ENCODE results near the gene IDH3A. TPM values are rescaled to one million over a fixed set of nuclear protein-coding genes. Genes with fewer than 3 reads are reported as not detected.

Gene IDH3A
- 10 to 100 TPM; 15.1 to 66.4 (median 26.0) TPM for total RNA-seq

- peak within 1 kb of the TSS; percentile 53 to 71 for H3K27ac ChIP-seq
- H3K4me1 ChIP-seq (replicated peaks in 1 of 2), result peaks cover 4 to 15% of the 10 kb centered on the region in 2 donors
- WGBS, 10 experiments, result 0% methylated on average over 2 to 13 of the region's 79 CpGs; no CpG with 5 or more reads in 5 of the 10 experiments
- in situ Hi-C loops (cut with MboI; ENCODE audit: low pct_unique_long_range_greater_than_20kb in 2 of 9, low sequenced_read_pairs in 9 of 9, unreplicated experiment in 9 of 9), result no loop called here
- H3K4me3 ChIP-seq, result peak within 1 kb of the TSS; percentile 55 to 93 (median 76)
- peak; percentile 88 to 94 (median 92) for ATAC-seq (replicated peaks in 6 of 8)
Observed at GRCh38 chr15:78149068-78149804, at the start of gene IDH3A. Gene IDH3A, plus strand, starts transcription at chr15:78149362. Its CDS starts 42 bp downstream, at chr15:78149404.

GRCh38 chr15:78100886-78101285, 48.3 kb upstream of the IDH3A start:
- Histone ChIP-seq H3K27ac (no peak overlapping the region), H3K4me3 (no peak overlapping the region), H3K4me1 (replicated peaks in 1 of 2) (no peaks in the 10 kb centered on the region)
- ATAC-seq (replicated peaks in 6 of 8), result no peak
- in situ Hi-C loops (cut with MboI; ENCODE audit: low pct_unique_long_range_greater_than_20kb in 2 of 9, low sequenced_read_pairs in 9 of 9, unreplicated experiment in 9 of 9), result loop anchor here (10.0 to 25.0 kb wide), 3 partner anchors 136 to 139 kb away; partner anchors contain the start of gene ACSBG1 (in 3 of the 9)
- 70 to 83% methylated on average over 2 of the region's 2 CpGs; no CpG with 5 or more reads in 8 of the 10 experiments for WGBS, 10 experiments

DNA sequence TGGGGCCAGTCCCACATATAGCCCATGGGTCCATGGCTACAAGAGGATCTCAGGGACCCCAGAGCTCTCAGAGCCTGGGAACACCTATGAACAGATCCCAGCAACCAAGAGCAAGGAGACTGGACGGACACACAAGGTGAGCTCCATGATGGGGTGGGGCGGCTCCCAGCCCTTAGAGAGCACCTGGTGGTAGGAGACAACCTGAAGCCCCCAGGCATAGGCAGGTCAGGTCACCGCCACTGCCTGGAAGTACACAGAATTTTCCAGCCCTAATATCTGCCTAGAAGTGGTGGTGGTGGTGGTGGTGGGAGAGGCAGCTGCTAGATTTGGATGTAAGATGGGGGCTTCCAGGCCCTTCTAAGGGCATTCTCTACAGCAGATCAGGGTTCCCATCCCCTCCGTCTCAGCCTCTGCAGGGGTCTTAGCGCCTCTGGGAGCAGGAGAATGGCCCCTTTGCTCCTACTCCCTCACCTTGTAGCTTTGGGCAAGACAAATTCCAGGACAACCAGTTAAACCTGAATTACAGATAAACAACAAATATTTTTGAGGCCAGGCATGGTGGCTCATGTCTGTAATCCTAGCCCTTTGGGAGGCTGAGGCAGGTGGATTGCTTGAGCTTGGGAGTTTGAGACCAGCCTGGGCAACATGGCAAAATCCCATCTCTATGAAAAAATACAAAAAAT, 47.6 kb upstream of the IDH3A start:
- H3K4me1 ChIP-seq (replicated peaks in 1 of 2), result no peaks in the 10 kb centered on the region
- in situ Hi-C loops (cut with MboI; ENCODE audit: low pct_unique_long_range_greater_than_20kb in 2 of 9, low sequenced_read_pairs in 9 of 9, unreplicated experiment in 9 of 9), result loop anchor here (10.0 to 25.0 kb wide), 3 partner anchors 136 to 139 kb away; partner anchors contain the start of gene ACSBG1 (in 3 of the 9)
- no peak overlapping the region for H3K27ac ChIP-seq
- 70 to 90% (median 83%) methylated on average over 1 to 2 of the region's 5 CpGs; no CpG with 5 or more reads in 7 of the 10 experiments for WGBS, 10 experiments
- ATAC-seq (replicated peaks in 6 of 8), result no peak
- H3K4me3 ChIP-seq, result no peak overlapping the region

- H3K27ac ChIP-seq, result no peak overlapping the region
- H3K4me3 ChIP-seq, result no peak overlapping the region
- ATAC-seq (replicated peaks in 6 of 8), result no peak
- in situ Hi-C loops (cut with MboI; ENCODE audit: low pct_unique_long_range_greater_than_20kb in 2 of 9, low sequenced_read_pairs in 9 of 9, unreplicated experiment in 9 of 9), result loop anchor here (10.0 to 25.0 kb wide), 3 partner anchors 135 to 140 kb away; partner anchors contain the start of gene ACSBG1 (in 3 of the 9)
- WGBS, 10 experiments, result 20 to 86% (median 62%) methylated on average over 1 of the region's 1 CpG; no CpG with 5 or more reads in 2 of the 10 experiments
- H3K4me1 ChIP-seq (replicated peaks in 1 of 2), result no peaks in the 10 kb centered on the region
Observed at GRCh38 chr15:78102211-78102610, 47.0 kb upstream of the IDH3A start.

DNA sequence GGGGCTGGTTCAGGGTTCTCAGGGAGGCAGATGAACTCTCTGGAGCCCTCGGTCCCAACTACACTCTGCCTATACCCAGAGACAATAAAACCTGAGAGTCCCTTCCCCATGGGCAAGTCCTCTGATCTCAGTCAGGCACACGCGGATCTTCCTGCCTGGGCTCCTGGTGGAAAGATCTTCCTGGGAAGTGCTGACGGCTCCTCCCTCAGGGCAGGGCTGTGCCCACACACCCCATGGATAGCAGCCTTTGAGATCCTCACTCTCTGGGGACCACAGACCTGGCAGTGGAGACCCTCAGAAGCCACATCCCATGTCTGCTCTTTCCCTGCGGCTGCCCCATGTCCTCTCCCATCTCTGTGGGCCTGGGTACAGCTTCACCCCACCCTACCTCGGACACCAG, 46.4 kb upstream of the IDH3A start:
- ATAC-seq (replicated peaks in 6 of 8), result peak in 1 of 8 experiments; percentile 36
- in situ Hi-C loops (cut with MboI; ENCODE audit: low pct_unique_long_range_greater_than_20kb in 2 of 9, low sequenced_read_pairs in 9 of 9, unreplicated experiment in 9 of 9), result loop anchor here (10.0 to 25.0 kb wide), 3 partner anchors 135 to 140 kb away; partner anchors contain the start of gene ACSBG1 (in 3 of the 9)

GRCh38 chr15:78103406-78104118, 45.6 kb upstream of the IDH3A start:
- in situ Hi-C loops (cut with MboI; ENCODE audit: low pct_unique_long_range_greater_than_20kb in 2 of 9, low sequenced_read_pairs in 9 of 9, unreplicated experiment in 9 of 9), result loop anchor here (10.0 to 25.0 kb wide), 3 partner anchors 134 to 141 kb away; partner anchors contain the start of gene ACSBG1 (in 3 of the 9)
- 53 to 100% (median 76%) methylated on average over 1 to 8 of the region's 12 CpGs; no CpG with 5 or more reads in 5 of the 10 experiments for WGBS, 10 experiments
- H3K4me3 ChIP-seq, result no peak overlapping the region

More for the DNA sequence above, 46.4 kb upstream of the IDH3A start:
- 100% methylated on average over 1 of the region's 6 CpGs; no CpG with 5 or more reads in 7 of the 10 experiments for WGBS, 10 experiments
- no peaks in the 10 kb centered on the region for H3K4me1 ChIP-seq (replicated peaks in 1 of 2)
- no peak overlapping the region for H3K27ac ChIP-seq
- no peak overlapping the region for H3K4me3 ChIP-seq

GRCh38 chr15:78104119-78104479, 45.1 kb upstream of the IDH3A start:
- no peak for ATAC-seq (replicated peaks in 6 of 8)

More at GRCh38 chr15:78103406-78104118, 45.6 kb upstream of the IDH3A start:
- Histone ChIP-seq H3K27ac (no peak overlapping the region), H3K4me1 (replicated peaks in 1 of 2) (no peaks in the 10 kb centered on the region)
- ATAC-seq (replicated peaks in 6 of 8), result no peak

GRCh38 chr15:78104566-78105475, 44.3 kb upstream of the IDH3A start:
- 53 to 89% (median 74%) methylated on average over 1 to 6 of the region's 12 CpGs; no CpG with 5 or more reads in 6 of the 10 experiments for WGBS, 10 experiments
- Histone ChIP-seq H3K4me3 (no peak overlapping the region), H3K27ac (no peak overlapping the region), H3K4me1 (replicated peaks in 1 of 2) (no peaks in the 10 kb centered on the region)
- in situ Hi-C loops (cut with MboI; ENCODE audit: low pct_unique_long_range_greater_than_20kb in 2 of 9, low sequenced_read_pairs in 9 of 9, unreplicated experiment in 9 of 9), result loop anchor here (10.0 to 25.0 kb wide), 3 partner anchors 132 to 143 kb away; partner anchors contain the start of gene ACSBG1 (in 3 of the 9)
- no peak for ATAC-seq (replicated peaks in 6 of 8)

More at GRCh38 chr15:78104119-78104479, 45.1 kb upstream of the IDH3A start:
- 80 to 100% (median 100%) methylated on average over 1 to 2 of the region's 4 CpGs; no CpG with 5 or more reads in 5 of the 10 experiments for WGBS, 10 experiments
- in situ Hi-C loops (cut with MboI; ENCODE audit: low pct_unique_long_range_greater_than_20kb in 2 of 9, low sequenced_read_pairs in 9 of 9, unreplicated experiment in 9 of 9), result loop anchor here (10.0 to 25.0 kb wide), 3 partner anchors 133 to 142 kb away; partner anchors contain the start of gene ACSBG1 (in 3 of the 9)
- no peaks in the 10 kb centered on the region for H3K4me1 ChIP-seq (replicated peaks in 1 of 2)
- H3K27ac ChIP-seq, result no peak overlapping the region
- H3K4me3 ChIP-seq, result no peak overlapping the region

GRCh38 chr15:78105476-78106241, 43.5 kb upstream of the IDH3A start:
- no peak for ATAC-seq (replicated peaks in 6 of 8)
- 50 to 100% (median 87%) methylated on average over 1 to 11 of the region's 16 CpGs; no CpG with 5 or more reads in 2 of the 10 experiments for WGBS, 10 experiments
- Histone ChIP-seq H3K4me1 (replicated peaks in 1 of 2) (no peaks in the 10 kb centered on the region), H3K27ac (no peak overlapping the region), H3K4me3 (no peak overlapping the region)
- in situ Hi-C loops (cut with MboI; ENCODE audit: low pct_unique_long_range_greater_than_20kb in 2 of 9, low sequenced_read_pairs in 9 of 9, unreplicated experiment in 9 of 9), result loop anchor here (10.0 to 25.0 kb wide), 3 partner anchors 132 to 143 kb away; partner anchors contain the start of gene ACSBG1 (in 3 of the 9)

- H3K4me1 ChIP-seq (replicated peaks in 1 of 2), result no peaks in the 10 kb centered on the region
- no peak overlapping the region for H3K4me3 ChIP-seq
- WGBS, 10 experiments, result 91 to 100% (median 94%) methylated on average over 1 to 5 of the region's 8 CpGs; no CpG with 5 or more reads in 7 of the 10 experiments
- ATAC-seq (replicated peaks in 6 of 8), result no peak
- in situ Hi-C loops (cut with MboI; ENCODE audit: low pct_unique_long_range_greater_than_20kb in 2 of 9, low sequenced_read_pairs in 9 of 9, unreplicated experiment in 9 of 9), result loop anchor here (10.0 to 25.0 kb wide), 3 partner anchors 130 to 145 kb away; partner anchors contain the start of gene ACSBG1 (in 3 of the 9)
- H3K27ac ChIP-seq, result no peak overlapping the region
Observed at GRCh38 chr15:78107471-78107870, 41.7 kb upstream of the IDH3A start.

Measured in motor neuron (in vitro differentiated cells).